C4-2B (cell line): ENCODE measurements around the gene ZCCHC4.

Experiments
- H3K27ac ChIP-seq: fragments of 450-650 bp; 2 replicates; pipeline ENCODE4 v1.5.1; 2017
- CTCF ChIP-seq: fragments of 450-650 bp; conservative IDR thresholded peaks from 2 replicates; pipeline ENCODE4 v1.5.1; 2017; ENCODE audit warnings: mild to moderate bottlenecking
- ZFX ChIP-seq: fragments of 450-650 bp; IDR thresholded peaks from 2 replicates; pipeline ENCODE4 v1.6.1; 2017

Gene ZCCHC4

GRCh38 chr4:25330335-25330734 is 17.8 kb downstream of the ZCCHC4 start:
- no peak overlapping the region for H3K27ac ChIP-seq
- TF ChIP-seq ZFX (no peak), CTCF (no peak)

GRCh38 chr4:25330905-25331808 is 18.6 kb downstream of the ZCCHC4 start:
- H3K27ac ChIP-seq = no peak overlapping the region
- TF ChIP-seq CTCF = no peak
- TF ChIP-seq ZFX = no peak

- no peak overlapping the region for H3K27ac ChIP-seq
- TF ChIP-seq CTCF (no peak), ZFX (no peak)
Observed at GRCh38 chr4:25343671-25344070, 31.1 kb downstream of the ZCCHC4 start.

- TF ChIP-seq ZFX (no peak), CTCF (no peak)
- H3K27ac ChIP-seq = no peak overlapping the region
Observed at GRCh38 chr4:25345744-25346143, 33.2 kb downstream of the ZCCHC4 start.

GRCh38 chr4:25346913-25347312 is 34.3 kb downstream of the ZCCHC4 start:
- TF ChIP-seq CTCF (no peak), ZFX (no peak)
- no peak overlapping the region for H3K27ac ChIP-seq

- TF ChIP-seq ZFX (no peak), CTCF (no peak)
- H3K27ac ChIP-seq = no peak overlapping the region
Observed at GRCh38 chr4:25347473-25347872, 34.9 kb downstream of the ZCCHC4 start.

GRCh38 chr4:25347971-25348370 is 35.4 kb downstream of the ZCCHC4 start:
- TF ChIP-seq CTCF (no peak), ZFX (no peak)
- no peak overlapping the region for H3K27ac ChIP-seq
